Measurements from ENCODE around the gene VIL1.

VIL1 gene

GRCh38 chr2:218452079-218452478 lies 33.2 kb downstream of the VIL1 start:
- POLR2A ChIA-PET: no interaction called here
- no peaks in the 10 kb centered on the region for H3K4me1 ChIP-seq (ENCODE audit: control insufficient read depth, insufficient read depth, low read length)
- TF ChIP-seq INSM2 (tag by site-specific recombination; IDR thresholded peaks at IDR 0.05): no peak
- TF ChIP-seq GLI4 (tag by site-specific recombination; IDR thresholded peaks at IDR 0.05): no peak
- TF ChIP-seq ZNF398 (tag by site-specific recombination; IDR thresholded peaks at IDR 0.05): no peak
- no peak for TF ChIP-seq ZNF623 (tag by site-specific recombination; IDR thresholded peaks at IDR 0.05)
- no peak for TF ChIP-seq ZNF211 (tag by site-specific recombination; IDR thresholded peaks at IDR 0.05; ENCODE audit: low read depth)
- no peak for TF ChIP-seq MYNN (tag by site-specific recombination; IDR thresholded peaks at IDR 0.05; ENCODE audit: borderline replicate concordance)
- no peak for TF ChIP-seq ZNF600 (tag by site-specific recombination; IDR thresholded peaks at IDR 0.05)
- TF ChIP-seq ZNF514 (tag by site-specific recombination; IDR thresholded peaks at IDR 0.05): no peak
- no peak for TF ChIP-seq ZNF830 (tag by site-specific recombination; IDR thresholded peaks at IDR 0.05; ENCODE audit: low read depth)
- peaks cover 24 to 73% of the 10 kb centered on the region in 2 experiments for H3K36me3 ChIP-seq (ENCODE audit: control insufficient read depth in 2 of 2, insufficient read depth in 1 of 2, low read length in 2 of 2)
- CTCF ChIA-PET: no interaction called here
- no peaks in the 10 kb centered on the region for H3K9me3 ChIP-seq (ENCODE audit: control insufficient read depth, insufficient read depth, low read depth, low read length)
- H3K27ac ChIP-seq (ENCODE audit: extremely low read depth, low read depth, low read length): no peak overlapping the region
- no peak overlapping the region for H3K4me3 ChIP-seq (ENCODE audit: low read depth, low read length)

GRCh38 chr2:218456849-218457248 lies 37.9 kb downstream of the VIL1 start:
- ChIA-PET POLR2A (no interaction called here), CTCF (interaction anchor here (0.7 to 1.2 kb wide), 2 partner anchors 9 to 72 kb away, joined by 3 to 4 read pairs; no protein-coding TSS in a partner anchor)
- Histone ChIP-seq H3K27ac (ENCODE audit: extremely low read depth, low read depth, low read length) (no peak overlapping the region), H3K4me3 (ENCODE audit: low read depth, low read length) (no peak overlapping the region), H3K36me3 (ENCODE audit: control insufficient read depth in 2 of 2, insufficient read depth in 1 of 2, low read length in 2 of 2) (peaks cover 52 to 66% of the 10 kb centered on the region in 2 experiments), H3K9me3 (ENCODE audit: control insufficient read depth, insufficient read depth, low read depth, low read length) (no peaks in the 10 kb centered on the region), H3K4me1 (ENCODE audit: control insufficient read depth, insufficient read depth, low read length) (no peaks in the 10 kb centered on the region)
- TF ChIP-seq, protein P1, sequence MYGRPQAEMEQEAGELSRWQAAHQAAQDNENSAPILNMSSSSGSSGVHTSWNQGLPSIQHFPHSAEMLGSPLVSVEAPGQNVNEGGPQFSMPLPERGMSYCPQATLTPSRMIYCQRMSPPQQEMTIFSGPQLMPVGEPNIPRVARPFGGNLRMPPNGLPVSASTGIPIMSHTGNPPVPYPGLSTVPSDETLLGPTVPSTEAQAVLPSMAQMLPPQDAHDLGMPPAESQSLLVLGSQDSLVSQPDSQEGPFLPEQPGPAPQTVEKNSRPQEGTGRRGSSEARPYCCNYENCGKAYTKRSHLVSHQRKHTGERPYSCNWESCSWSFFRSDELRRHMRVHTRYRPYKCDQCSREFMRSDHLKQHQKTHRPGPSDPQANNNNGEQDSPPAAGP (tag by site-specific recombination; IDR thresholded peaks at IDR 0.05): no peak
- no peak for TF ChIP-seq ZNF302 (tag by site-specific recombination; IDR thresholded peaks at IDR 0.05; ENCODE audit: low read depth)
- TF ChIP-seq KLF16 (tag by site-specific recombination; IDR thresholded peaks at IDR 0.05): no peak
- TF ChIP-seq ZSCAN23 (tag by site-specific recombination; IDR thresholded peaks at IDR 0.05): no peak
- TF ChIP-seq AEBP2 (tag by site-specific recombination; IDR thresholded peaks at IDR 0.05; ENCODE audit: borderline replicate concordance): no peak
- no peak for TF ChIP-seq ZNF391 (tag by site-specific recombination; IDR thresholded peaks at IDR 0.05; ENCODE audit: borderline replicate concordance, low read depth)
- TF ChIP-seq ZNF157 (tag by site-specific recombination; IDR thresholded peaks at IDR 0.05): no peak
- no peak for TF ChIP-seq YY1 (tag by site-specific recombination; IDR thresholded peaks at IDR 0.05)
- TF ChIP-seq OSR2 (tag by site-specific recombination; IDR thresholded peaks at IDR 0.05): no peak
- no peak for TF ChIP-seq ZNF398 (tag by site-specific recombination; IDR thresholded peaks at IDR 0.05)
